HG02623 (cell line): Measurements from ENCODE around the gene TMEM150C.

Experiments
- ATAC-seq: cut with Tn5 transposase; IDR thresholded peaks from one replicate; pipeline ENCODE4 v1.9.1; 2021; ENCODE audit warnings: moderate library complexity; ENCODE audit not compliant: unreplicated experiment

TMEM150C gene

GRCh38 chr4:82561786-82562563 is at the start of gene TMEM150C:
Gene TMEM150C (minus strand): TSS chr4:82561988. CDS start chr4:82504657, 57,331 bp downstream.
- ATAC-seq: no peak

GRCh38 chr4:82611527-82611926 is 49.7 kb upstream of the TMEM150C start:
- ATAC-seq: no peak

- no peak for ATAC-seq
Measured at GRCh38 chr4:82610041-82610440, 48.3 kb upstream of the TMEM150C start.

- no peak for ATAC-seq
Measured at GRCh38 chr4:82606622-82607021, 44.8 kb upstream of the TMEM150C start.

- no peak for ATAC-seq
Measured at GRCh38 chr4:82604522-82604921, 42.7 kb upstream of the TMEM150C start.

GRCh38 chr4:82601242-82602015 is 39.6 kb upstream of the TMEM150C start:
- no peak for ATAC-seq

GRCh38 chr4:82599336-82599735 is 37.5 kb upstream of the TMEM150C start:
- ATAC-seq: no peak

GRCh38 chr4:82594456-82594855 is 32.7 kb upstream of the TMEM150C start:
- no peak for ATAC-seq

- ATAC-seq: no peak
Measured at GRCh38 chr4:82593411-82593810, 31.6 kb upstream of the TMEM150C start.

GRCh38 chr4:82592639-82593038 is 30.9 kb upstream of the TMEM150C start:
- ATAC-seq: no peak

- no peak for ATAC-seq
Measured at GRCh38 chr4:82591592-82591991, 29.8 kb upstream of the TMEM150C start.

- ATAC-seq: no peak
Measured at GRCh38 chr4:82589756-82590155, 28.0 kb upstream of the TMEM150C start.

- no peak for ATAC-seq
Measured at GRCh38 chr4:82588771-82589270, 27.0 kb upstream of the TMEM150C start.

- ATAC-seq: no peak
Measured at GRCh38 chr4:82587826-82588540, 26.2 kb upstream of the TMEM150C start.

- no peak for ATAC-seq
Measured at GRCh38 chr4:82585690-82586435, 24.1 kb upstream of the TMEM150C start.

- ATAC-seq: no peak
Measured at GRCh38 chr4:82584931-82585330, 23.1 kb upstream of the TMEM150C start.

GRCh38 chr4:82583897-82584587 is 22.3 kb upstream of the TMEM150C start:
- no peak for ATAC-seq

- ATAC-seq: no peak
Measured at GRCh38 chr4:82579932-82580331, 18.1 kb upstream of the TMEM150C start.

GRCh38 chr4:82578935-82579334 is 17.1 kb upstream of the TMEM150C start:
- no peak for ATAC-seq

GRCh38 chr4:82577451-82577850 is 15.7 kb upstream of the TMEM150C start:
- ATAC-seq: no peak
